Embryonic facial prominence (tissue), 1 donor: ENCODE measurements around the gene NHSL1.

Experiments used
- DNase-seq: peaks from one replicate; pipeline ENCODE4 v3.0.0-alpha.2; 2016; ENCODE audit errors: extremely low spot score

Gene NHSL1

GRCh38 chr6:138493413-138493812 lies 5.9 kb downstream of the NHSL1 start:
- peak; percentile 52 for DNase-seq

- no peak for DNase-seq
Measured at GRCh38 chr6:138492871-138493270, 6.4 kb downstream of the NHSL1 start.

- no peak for DNase-seq
Measured at GRCh38 chr6:138492113-138492512, 7.2 kb downstream of the NHSL1 start.

- DNase-seq = no peak
Measured at GRCh38 chr6:138491017-138491416, 8.3 kb downstream of the NHSL1 start.

GRCh38 chr6:138489846-138490245 lies 9.4 kb downstream of the NHSL1 start:
- DNase-seq = no peak

GRCh38 chr6:138487102-138487604 lies 12.1 kb downstream of the NHSL1 start:
- no peak for DNase-seq

GRCh38 chr6:138486249-138487101 lies 12.8 kb downstream of the NHSL1 start:
- DNase-seq = no peak

GRCh38 chr6:138485586-138486248 lies 13.6 kb downstream of the NHSL1 start:
- DNase-seq = no peak

- no peak for DNase-seq
Measured at GRCh38 chr6:138485005-138485545, 14.2 kb downstream of the NHSL1 start.

- no peak for DNase-seq
Measured at GRCh38 chr6:138484018-138484731, 15.1 kb downstream of the NHSL1 start.

GRCh38 chr6:138482816-138483215 lies 16.5 kb downstream of the NHSL1 start:
- DNase-seq = no peak

- DNase-seq = no peak
Measured at GRCh38 chr6:138480279-138480949, 18.9 kb downstream of the NHSL1 start.

GRCh38 chr6:138477913-138478539 lies 21.3 kb downstream of the NHSL1 start:
- no peak for DNase-seq

GRCh38 chr6:138476116-138476515 lies 23.2 kb downstream of the NHSL1 start:
- no peak for DNase-seq

- DNase-seq = no peak
Measured at GRCh38 chr6:138473144-138473543, 26.1 kb downstream of the NHSL1 start.

- DNase-seq = no peak
Measured at GRCh38 chr6:138468320-138469015, 30.8 kb downstream of the NHSL1 start.

GRCh38 chr6:138467901-138468300 lies 31.4 kb downstream of the NHSL1 start:
- no peak for DNase-seq

GRCh38 chr6:138465007-138465645 lies 34.2 kb downstream of the NHSL1 start:
- no peak for DNase-seq

- DNase-seq = no peak
Measured at GRCh38 chr6:138464085-138464484, 35.2 kb downstream of the NHSL1 start.

GRCh38 chr6:138461647-138462046 lies 37.6 kb downstream of the NHSL1 start:
- no peak for DNase-seq
